GM12878 (cell line): ENCODE data around the gene CDKN2AIPNL.

Source experiments
- BHLHE40 ChIP-seq, 2 experiments: fragments of 450-650 bp in 1 of 2; IDR thresholded peaks; 2 replicates each; pipeline ENCODE4 v1.6.1; 2011 to 2017; ENCODE audit warnings: low read depth in 2 of 2, borderline replicate concordance in 1 of 2, improper control_type of control experiment in 1 of 2, low read length in 1 of 2, mild to moderate bottlenecking in 1 of 2
- YY1 ChIP-seq: IDR thresholded peaks from 2 replicates; pipeline ENCODE4 v1.6.1; 2011; ENCODE audit warnings: low read depth, mild to moderate bottlenecking, low read length

- TF ChIP-seq YY1 (no peak), BHLHE40 (IDR thresholded peaks at IDR 0.05; ENCODE audit: borderline replicate concordance in 1 of 2, low read depth in 2 of 2, low read length in 1 of 2) (no peak)
Observed at GRCh38 chr5:134394932-134395331, 16.7 kb downstream of the CDKN2AIPNL start.
